Caco-2 (cell line): ENCODE data around the gene CTXN2. TPM values are rescaled to one million over a fixed set of nuclear protein-coding genes. Genes with fewer than 3 reads are reported as not detected.

ENCODE experiments used
- BruUV-seq: library from RNA; stranded (reverse); fragments of 400-500 nt; replicated peaks from 2 replicates; lab custom pipeline; 2021; lab: Mats Ljungman, UMichigan
- CTCF ChIA-PET: fragments of 300-600 bp; sonication (Branson Sonifier 250); formaldehyde crosslinking; loops from one replicate; lab custom pipeline; 2022; ENCODE audit warnings: antibody characterized with exemption; lab: Charles Lee
- POLR2A ChIA-PET: fragments of 300-600 bp; sonication (Branson Sonifier 250); formaldehyde crosslinking; loops from one replicate; lab custom pipeline; 2022; ENCODE audit warnings: antibody characterized with exemption; lab: Charles Lee
- DNase-seq, 2 experiments: peaks; one replicate each; pipeline versions ENCODE4 v3.0.0 to v3.0.0-alpha.2; 2020 to 2022
- H3K27me3 ChIP-seq: replicated peaks from 2 replicates; pipeline ENCODE4 v1.6.0; 2011; ENCODE audit warnings: low read length; ENCODE audit not compliant: control insufficient read depth, insufficient read depth
- H3K36me3 ChIP-seq: 2 replicates; pipeline ENCODE4 v1.5.1; 2011; ENCODE audit warnings: low read length; ENCODE audit not compliant: control insufficient read depth, insufficient read depth
- H3K4me1 ChIP-seq: fragments of 250-450 bp; sonication (Bioruptor Pico); 2 replicates; pipeline ENCODE4 v1.5.1; 2020; ENCODE audit warnings: mild to moderate bottlenecking
- H3K4me3 ChIP-seq: 2 replicates; pipeline ENCODE4 v1.5.1; 2011; ENCODE audit warnings: low read depth, mild to moderate bottlenecking, control low read depth, low read length
- H3K9me3 ChIP-seq: fragments of 250-450 bp; sonication (Bioruptor Pico); 2 replicates; pipeline ENCODE4 v1.5.1; 2020; ENCODE audit warnings: mild to moderate bottlenecking, moderate library complexity
- H3K27ac Mint-ChIP-seq: one replicate; pipeline ENCODE4 v1.8.0; 2022; ENCODE audit warnings: mixed read lengths; ENCODE audit not compliant: unreplicated experiment
- H3K27me3 Mint-ChIP-seq: one replicate; pipeline ENCODE4 v1.8.0; 2022; ENCODE audit warnings: mixed read lengths; ENCODE audit not compliant: insufficient read depth, unreplicated experiment
- H3K36me3 Mint-ChIP-seq: one replicate; pipeline ENCODE4 v1.8.0; 2022; ENCODE audit warnings: mild to moderate bottlenecking, mixed read lengths; ENCODE audit not compliant: insufficient read depth, unreplicated experiment
- H3K4me1 Mint-ChIP-seq: one replicate; pipeline ENCODE4 v1.8.0; 2022; ENCODE audit warnings: low read depth, mixed read lengths; ENCODE audit not compliant: unreplicated experiment
- H3K4me3 Mint-ChIP-seq: one replicate; pipeline ENCODE4 v1.8.0; 2022; ENCODE audit warnings: mild to moderate bottlenecking, moderate library complexity, mixed read lengths; ENCODE audit not compliant: unreplicated experiment
- H3K9me3 Mint-ChIP-seq: one replicate; pipeline ENCODE4 v1.8.0; 2022; ENCODE audit warnings: mixed read lengths; ENCODE audit not compliant: unreplicated experiment
- intact Hi-C: fragments of 100-400 bp; cut with micrococcal nuclease; formaldehyde crosslinking; loops from one replicate; pipeline ENCODE4 v1.10.0; 2022; ENCODE audit not compliant: unreplicated experiment
- total RNA-seq: library from RNA; stranded (reverse); gene quantifications from 2 replicates; pipeline ENCODE4 v1.2.3, GENCODE V29; 2022
- TF ChIP-seq, protein P1 (sequence below), 2 experiments: fragments of 200-600 bp in 1 of 2; IDR thresholded peaks; 1 replicate in 1 of 2; 2 replicates in 1 of 2; pipeline versions ENCODE4 v1.5.1 to v1.8.0; 2011 to 2022; ENCODE audit warnings: antibody characterized with exemption in 1 of 2, control low read depth in 1 of 2, inconsistent platforms in 1 of 2, low read depth in 1 of 2, low read length in 1 of 2, mild to moderate bottlenecking in 1 of 2, moderate library complexity in 1 of 2; ENCODE audit not compliant: insufficient read depth in 1 of 2, severe bottlenecking in 1 of 2, unreplicated experiment in 1 of 2

CTXN2 gene
- total RNA-seq, 1 experiment from 2014 or later = not detected

DNA sequence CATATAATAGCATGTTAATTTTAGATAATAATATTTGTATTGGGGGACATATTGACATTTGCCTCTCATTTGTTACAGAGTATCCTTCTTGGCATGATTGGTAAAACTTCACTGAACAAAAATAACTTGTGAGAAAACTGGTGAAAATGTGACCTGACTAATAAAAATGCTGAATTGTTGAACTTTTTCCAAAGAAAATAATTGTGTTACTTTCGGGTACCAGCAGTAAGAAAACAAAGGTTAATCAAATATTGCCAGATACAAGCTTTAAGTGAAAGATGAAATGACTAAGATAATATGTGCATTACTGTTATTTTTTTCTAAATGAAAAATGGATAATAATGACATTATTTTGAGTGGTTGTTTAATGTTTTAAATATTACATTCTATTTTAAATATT, 29.8 kb downstream of the CTXN2 start:
- Histone ChIP-seq H3K9me3 (no peaks in the 10 kb centered on the region), H3K4me3 (no peak overlapping the region), H3K4me1 (no peaks in the 10 kb centered on the region), H3K27me3 (no peaks in the 10 kb centered on the region), H3K36me3 (no peaks in the 10 kb centered on the region)
- Mint-ChIP-seq H3K27ac (no peak overlapping the region), H3K4me3 (no peak overlapping the region), H3K36me3 (no peaks in the 10 kb centered on the region), H3K9me3 (no peaks in the 10 kb centered on the region), H3K27me3 (peaks cover 19% of the 10 kb centered on the region), H3K4me1 (no peaks in the 10 kb centered on the region)
- TF ChIP-seq, protein P1, sequence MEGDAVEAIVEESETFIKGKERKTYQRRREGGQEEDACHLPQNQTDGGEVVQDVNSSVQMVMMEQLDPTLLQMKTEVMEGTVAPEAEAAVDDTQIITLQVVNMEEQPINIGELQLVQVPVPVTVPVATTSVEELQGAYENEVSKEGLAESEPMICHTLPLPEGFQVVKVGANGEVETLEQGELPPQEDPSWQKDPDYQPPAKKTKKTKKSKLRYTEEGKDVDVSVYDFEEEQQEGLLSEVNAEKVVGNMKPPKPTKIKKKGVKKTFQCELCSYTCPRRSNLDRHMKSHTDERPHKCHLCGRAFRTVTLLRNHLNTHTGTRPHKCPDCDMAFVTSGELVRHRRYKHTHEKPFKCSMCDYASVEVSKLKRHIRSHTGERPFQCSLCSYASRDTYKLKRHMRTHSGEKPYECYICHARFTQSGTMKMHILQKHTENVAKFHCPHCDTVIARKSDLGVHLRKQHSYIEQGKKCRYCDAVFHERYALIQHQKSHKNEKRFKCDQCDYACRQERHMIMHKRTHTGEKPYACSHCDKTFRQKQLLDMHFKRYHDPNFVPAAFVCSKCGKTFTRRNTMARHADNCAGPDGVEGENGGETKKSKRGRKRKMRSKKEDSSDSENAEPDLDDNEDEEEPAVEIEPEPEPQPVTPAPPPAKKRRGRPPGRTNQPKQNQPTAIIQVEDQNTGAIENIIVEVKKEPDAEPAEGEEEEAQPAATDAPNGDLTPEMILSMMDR (IDR thresholded peaks at IDR 0.05; ENCODE audit: insufficient read depth in 1 of 2, low read depth in 1 of 2, low read length in 1 of 2, severe bottlenecking in 1 of 2, unreplicated experiment in 1 of 2) = no peak
- ChIA-PET CTCF (no interaction called here), POLR2A (no interaction called here)
- BruUV-seq = no TSS peak
- intact Hi-C loops = no loop called here
- DNase-seq = no peak

DNA sequence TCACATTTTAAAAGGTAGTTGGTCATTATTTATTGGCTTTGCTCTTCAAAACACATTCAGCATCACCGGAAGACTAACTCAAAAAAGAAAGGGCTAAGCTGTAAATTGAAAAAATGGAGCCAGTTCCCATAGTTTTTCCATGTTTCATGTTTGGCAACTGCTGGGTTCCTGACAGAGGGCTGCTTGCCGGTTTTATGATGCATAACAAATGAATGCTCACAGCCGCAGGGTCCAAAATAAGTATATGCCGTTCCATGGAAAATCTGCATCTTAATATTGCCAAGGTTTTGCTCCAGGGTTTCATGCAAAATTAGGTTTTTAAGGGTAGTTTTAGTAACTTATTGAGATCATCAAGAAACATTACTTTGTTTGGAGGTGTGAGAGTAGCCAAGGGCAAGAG, 30.4 kb downstream of the CTXN2 start:
- BruUV-seq = no TSS peak
- TF ChIP-seq, protein P1 (IDR thresholded peaks at IDR 0.05; ENCODE audit: insufficient read depth in 1 of 2, low read depth in 1 of 2, low read length in 1 of 2, severe bottlenecking in 1 of 2, unreplicated experiment in 1 of 2) = no peak
- no peaks in the 10 kb centered on the region for H3K9me3 ChIP-seq
- Mint-ChIP-seq H3K27me3 (peaks cover 19% of the 10 kb centered on the region), H3K27ac (no peak overlapping the region), H3K9me3 (no peaks in the 10 kb centered on the region), H3K4me1 (no peaks in the 10 kb centered on the region), H3K36me3 (no peaks in the 10 kb centered on the region), H3K4me3 (no peak overlapping the region)
- H3K4me3 ChIP-seq = no peak overlapping the region
- H3K36me3 ChIP-seq = no peaks in the 10 kb centered on the region
- no peaks in the 10 kb centered on the region for H3K27me3 ChIP-seq
- DNase-seq = no peak
- CTCF ChIA-PET = no interaction called here
- POLR2A ChIA-PET = no interaction called here
- H3K4me1 ChIP-seq = no peaks in the 10 kb centered on the region
- intact Hi-C loops = no loop called here

DNA sequence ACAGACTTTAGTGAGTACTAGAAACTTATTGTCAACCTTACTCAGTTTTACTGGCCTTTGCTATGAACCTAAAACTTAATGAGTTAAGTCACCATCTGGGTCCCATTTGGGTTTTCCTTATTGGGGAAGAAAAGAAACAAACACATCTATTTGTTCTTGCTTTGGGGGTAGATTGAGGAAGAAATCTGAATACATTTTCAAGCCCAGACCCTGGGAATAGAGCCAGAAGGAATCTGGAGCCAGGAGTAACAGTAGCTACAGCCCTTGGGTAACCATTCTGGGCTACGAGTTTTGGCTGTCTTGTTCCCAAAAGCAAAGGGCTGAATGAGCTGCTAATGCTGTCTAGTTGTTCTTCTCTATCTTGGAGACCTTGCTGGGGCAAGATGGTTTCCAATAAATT, 31.2 kb downstream of the CTXN2 start:
- intact Hi-C loops = no loop called here
- Mint-ChIP-seq H3K4me1 (no peaks in the 10 kb centered on the region), H3K9me3 (no peaks in the 10 kb centered on the region), H3K4me3 (no peak overlapping the region), H3K27ac (no peak overlapping the region), H3K27me3 (peaks cover 15% of the 10 kb centered on the region), H3K36me3 (no peaks in the 10 kb centered on the region)
- ChIA-PET POLR2A (no interaction called here), CTCF (no interaction called here)
- Histone ChIP-seq H3K4me3 (no peak overlapping the region), H3K9me3 (no peaks in the 10 kb centered on the region), H3K4me1 (no peaks in the 10 kb centered on the region), H3K36me3 (no peaks in the 10 kb centered on the region), H3K27me3 (no peaks in the 10 kb centered on the region)
- TF ChIP-seq, protein P1 (IDR thresholded peaks at IDR 0.05; ENCODE audit: insufficient read depth in 1 of 2, low read depth in 1 of 2, low read length in 1 of 2, severe bottlenecking in 1 of 2, unreplicated experiment in 1 of 2) = no peak
- no TSS peak for BruUV-seq
- no peak for DNase-seq
